ENCODE results near the gene YIPF2.

Gene YIPF2

GRCh38 chr19:10936661-10937084 lies 8.2 kb upstream of the YIPF2 start:
- peak; percentile 9 for DNase-seq

GRCh38 chr19:10935371-10936059 lies 7.1 kb upstream of the YIPF2 start:
- DNase-seq = no peak

GRCh38 chr19:10929402-10929794 lies 959 bp upstream of the YIPF2 start:
- no peak for DNase-seq

- no peak for DNase-seq
Observed at GRCh38 chr19:10927730-10928562, 493 bp downstream of the YIPF2 start.

- DNase-seq = no peak
Observed at GRCh38 chr19:10924597-10924996, 3.8 kb downstream of the YIPF2 start.

- no peak for DNase-seq
Observed at GRCh38 chr19:10923260-10924112, 5.0 kb downstream of the YIPF2 start.

- no peak for DNase-seq
Observed at GRCh38 chr19:10922638-10923014, 5.8 kb downstream of the YIPF2 start.

GRCh38 chr19:10921910-10922637 lies 6.4 kb downstream of the YIPF2 start:
- no peak for DNase-seq

GRCh38 chr19:10921199-10921909 lies 7.1 kb downstream of the YIPF2 start:
- DNase-seq = no peak

GRCh38 chr19:10920781-10921180 lies 7.7 kb downstream of the YIPF2 start:
- no peak for DNase-seq

- DNase-seq = no peak
Observed at GRCh38 chr19:10920288-10920655, 8.2 kb downstream of the YIPF2 start.

- no peak for DNase-seq
Observed at GRCh38 chr19:10919352-10920287, 8.8 kb downstream of the YIPF2 start.

- no peak for DNase-seq
Observed at GRCh38 chr19:10918359-10918758, 10.1 kb downstream of the YIPF2 start.

GRCh38 chr19:10916602-10917001 lies 11.8 kb downstream of the YIPF2 start:
- DNase-seq = no peak

- no peak for DNase-seq
Observed at GRCh38 chr19:10915130-10916091, 13.0 kb downstream of the YIPF2 start.

- DNase-seq = no peak
Observed at GRCh38 chr19:10913716-10914340, 14.6 kb downstream of the YIPF2 start.

- DNase-seq = no peak
Observed at GRCh38 chr19:10912619-10913018, 15.8 kb downstream of the YIPF2 start.

GRCh38 chr19:10911579-10912363 lies 16.7 kb downstream of the YIPF2 start:
- no peak for DNase-seq
